GM12801 (cell line): ENCODE data around the gene CACNA2D1.

Source experiments
- CTCF ChIP-seq: IDR thresholded peaks from one replicate; pipeline ENCODE4 v1.5.1; 2011; ENCODE audit warnings: control low read depth; ENCODE audit not compliant: insufficient read length; ENCODE audit errors: extremely low read depth

The CACNA2D1 gene

DNA sequence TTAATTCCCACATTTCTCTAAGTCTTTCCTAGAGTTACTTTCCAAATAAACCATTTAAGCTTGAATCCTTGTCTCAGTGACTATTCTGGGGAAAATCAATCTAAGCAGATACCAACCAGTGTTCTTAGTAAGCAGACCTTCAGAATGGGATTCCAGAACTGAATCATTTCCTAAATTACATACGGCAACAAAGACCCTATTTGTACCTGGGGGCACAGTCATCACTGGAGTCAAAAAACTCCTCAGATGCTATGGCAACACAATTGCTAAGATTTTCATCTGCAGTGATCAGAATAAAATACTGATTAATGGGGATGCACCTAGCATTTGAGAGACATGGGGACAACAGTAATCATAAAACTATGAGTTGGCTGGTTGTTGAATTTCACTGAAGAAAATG, 389.0 kb downstream of the CACNA2D1 start:
- TF ChIP-seq CTCF = no peak

DNA sequence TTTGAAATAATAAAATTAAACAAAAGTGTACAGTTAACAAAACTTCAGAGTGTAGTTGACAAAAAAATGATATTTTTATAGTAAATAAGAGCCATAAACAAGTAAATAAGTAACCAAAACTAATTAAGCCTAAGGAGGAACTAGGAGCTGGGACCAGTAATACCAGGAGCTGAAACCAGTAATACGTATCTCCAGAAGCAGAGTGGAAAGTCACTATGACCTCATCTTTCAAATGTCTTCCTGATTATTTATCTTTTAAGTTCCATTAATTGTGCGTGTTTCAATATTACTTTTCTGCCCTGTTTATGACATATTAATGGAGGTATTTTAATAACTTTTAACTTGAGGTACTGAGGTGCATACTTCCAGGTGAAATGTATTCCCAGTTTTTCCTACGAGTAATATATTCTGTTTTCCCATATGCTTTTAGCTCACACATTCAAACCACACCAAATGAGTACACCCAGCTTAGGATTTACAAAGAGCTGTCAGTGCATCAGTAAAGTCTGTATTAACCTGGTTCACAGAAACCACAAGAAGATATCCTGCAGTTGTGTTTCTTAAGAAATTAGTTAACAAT, 390.0 kb downstream of the CACNA2D1 start:
- no peak for TF ChIP-seq CTCF

GRCh38 chr7:82051601-82052000, 392.0 kb downstream of the CACNA2D1 start:
- TF ChIP-seq CTCF = no peak

DNA sequence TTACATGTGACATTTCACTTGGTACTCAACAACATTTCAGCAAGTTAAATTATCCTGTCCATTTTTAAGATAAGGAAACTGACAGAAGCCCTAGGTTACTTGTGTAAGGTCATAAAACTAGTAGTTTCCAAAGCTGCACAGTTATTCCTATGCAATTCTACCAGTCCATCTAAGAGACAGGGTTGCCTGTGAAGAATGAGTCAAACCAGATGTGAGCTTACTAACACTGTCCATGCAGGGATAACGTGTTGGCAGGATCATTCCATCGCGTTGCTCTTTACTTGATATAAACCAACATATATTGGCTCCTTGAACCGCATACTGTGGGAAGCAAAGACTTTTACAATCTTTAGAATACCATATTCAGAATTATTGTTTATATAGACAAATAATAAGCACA, 392.8 kb downstream of the CACNA2D1 start:
- no peak for TF ChIP-seq CTCF

GRCh38 chr7:82049891-82050533, 393.6 kb downstream of the CACNA2D1 start:
- no peak for TF ChIP-seq CTCF

DNA sequence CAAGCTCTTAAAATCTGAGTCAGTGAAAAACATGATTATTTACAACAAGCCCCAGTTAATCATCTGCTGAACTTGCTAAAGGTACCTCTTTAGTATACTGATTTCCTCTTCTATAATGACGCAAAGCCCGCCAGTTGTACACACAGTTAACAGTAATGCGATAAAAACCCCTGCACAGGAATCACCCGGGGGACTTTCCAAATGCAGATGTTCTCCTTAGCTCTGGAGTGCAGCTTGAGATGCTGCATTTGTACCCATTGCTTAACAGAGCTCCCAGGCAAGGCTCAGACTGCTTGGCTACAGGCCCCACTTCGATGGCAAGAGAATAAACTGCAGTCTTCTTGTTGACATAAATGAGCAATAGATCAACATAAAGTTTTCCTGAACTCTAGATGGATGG, 394.1 kb downstream of the CACNA2D1 start:
- no peak for TF ChIP-seq CTCF

DNA sequence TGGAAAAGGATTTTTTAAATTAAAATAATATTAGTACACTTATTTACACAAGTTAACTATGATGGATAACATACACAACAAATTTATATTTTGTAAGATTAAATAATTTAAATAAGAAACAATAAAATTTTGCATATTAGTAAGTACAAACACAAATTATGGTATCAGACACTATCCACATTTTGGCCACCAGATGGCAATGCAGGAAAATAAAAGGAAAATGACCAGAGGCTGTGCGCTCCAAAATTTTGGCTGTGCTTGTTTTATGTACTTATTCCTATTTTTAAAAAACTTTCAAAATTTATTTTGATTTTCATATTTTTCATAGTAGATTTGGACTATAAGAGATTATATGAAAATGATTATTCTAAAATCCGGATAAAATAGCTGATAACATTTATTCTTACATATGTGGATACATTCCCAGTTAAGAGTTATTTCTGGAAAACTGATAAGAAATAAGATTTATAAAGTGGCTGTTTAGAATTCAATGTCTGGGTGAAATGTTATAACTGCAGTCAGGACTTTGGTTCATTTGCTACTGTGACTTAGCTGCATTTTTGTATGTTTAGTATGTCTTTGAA, 399.0 kb downstream of the CACNA2D1 start:
- TF ChIP-seq CTCF = no peak
